Calu3 (cell line): Measurements from ENCODE around the gene CMTR1. TPM values are rescaled to one million over a fixed set of nuclear protein-coding genes. Genes with fewer than 3 reads are reported as not detected.

ENCODE experiments used
- BruUV-seq: library from RNA; stranded (reverse); fragments of 400-500 nt; replicated peaks from 2 replicates; lab custom pipeline; 2021; lab: Mats Ljungman, UMichigan
- CTCF ChIA-PET: fragments of 300-600 bp; sonication (Branson Sonifier 250); formaldehyde crosslinking; loops from one replicate; lab custom pipeline; 2022; ENCODE audit warnings: antibody characterized with exemption; lab: Charles Lee
- DNase-seq: peaks from one replicate; pipeline ENCODE4 v3.0.0; 2022
- H3K27ac Mint-ChIP-seq: one replicate; pipeline ENCODE4 v1.8.0; 2022; ENCODE audit warnings: mixed read lengths; ENCODE audit not compliant: unreplicated experiment
- H3K27me3 Mint-ChIP-seq: one replicate; pipeline ENCODE4 v1.8.0; 2022; ENCODE audit warnings: mixed read lengths; ENCODE audit not compliant: unreplicated experiment
- H3K36me3 Mint-ChIP-seq: one replicate; pipeline ENCODE4 v1.8.0; 2022; ENCODE audit warnings: mild to moderate bottlenecking, moderate library complexity, mixed read lengths; ENCODE audit not compliant: insufficient read depth, unreplicated experiment
- H3K4me1 Mint-ChIP-seq: one replicate; pipeline ENCODE4 v1.8.0; 2022; ENCODE audit warnings: mild to moderate bottlenecking, low read depth, mixed read lengths; ENCODE audit not compliant: unreplicated experiment
- H3K4me3 Mint-ChIP-seq: one replicate; pipeline ENCODE4 v1.8.0; 2022; ENCODE audit warnings: mild to moderate bottlenecking, low read depth, moderate library complexity, mixed read lengths; ENCODE audit not compliant: unreplicated experiment
- H3K9me3 Mint-ChIP-seq: one replicate; pipeline ENCODE4 v1.8.0; 2022; ENCODE audit warnings: low read depth, mixed read lengths; ENCODE audit not compliant: unreplicated experiment
- CTCF ChIP-seq: fragments of 200-600 bp; IDR thresholded peaks from one replicate; pipeline ENCODE4 v1.8.0; 2022; ENCODE audit warnings: antibody characterized with exemption; ENCODE audit not compliant: unreplicated experiment
- intact Hi-C: fragments of 100-400 bp; cut with micrococcal nuclease; formaldehyde crosslinking; loops from one replicate; pipeline ENCODE4 v1.10.0; 2022; ENCODE audit not compliant: unreplicated experiment
- total RNA-seq: library from RNA; stranded (reverse); gene quantifications from 2 replicates; pipeline ENCODE4 v1.2.3, GENCODE V29; 2022

Gene CMTR1
- total RNA-seq, 1 experiment from 2014 or later = 50.3 TPM

- no TSS peak for BruUV-seq
- no peaks in the 10 kb centered on the region for H3K9me3 Mint-ChIP-seq
- no peaks in the 10 kb centered on the region for H3K4me1 Mint-ChIP-seq
- H3K27ac Mint-ChIP-seq = no peak overlapping the region
- peaks cover 23% of the 10 kb centered on the region for H3K36me3 Mint-ChIP-seq
- intact Hi-C loops = no loop called here
- CTCF ChIA-PET = no interaction called here
- no peak for DNase-seq
- H3K4me3 Mint-ChIP-seq = no peak overlapping the region
- no peak for TF ChIP-seq CTCF
- no peaks in the 10 kb centered on the region for H3K27me3 Mint-ChIP-seq
These were observed 44.2 kb downstream of the CMTR1 start for GRCh38 chr6:37477191-37477590.

GRCh38 chr6:37477656-37478435 is 44.8 kb downstream of the CMTR1 start:
- Mint-ChIP-seq H3K4me1 (no peaks in the 10 kb centered on the region), H3K27ac (no peak overlapping the region), H3K27me3 (no peaks in the 10 kb centered on the region), H3K36me3 (peaks cover 26% of the 10 kb centered on the region), H3K9me3 (no peaks in the 10 kb centered on the region), H3K4me3 (no peak overlapping the region)
- no peak for DNase-seq
- CTCF ChIA-PET = no interaction called here
- BruUV-seq = no TSS peak
- intact Hi-C loops = no loop called here
- TF ChIP-seq CTCF = no peak

- H3K27ac Mint-ChIP-seq = no peak overlapping the region
- intact Hi-C loops = no loop called here
- no TSS peak for BruUV-seq
- CTCF ChIA-PET = no interaction called here
- H3K4me1 Mint-ChIP-seq = no peaks in the 10 kb centered on the region
- no peak for DNase-seq
- TF ChIP-seq CTCF = no peak
- peaks cover 26% of the 10 kb centered on the region for H3K36me3 Mint-ChIP-seq
- no peak overlapping the region for H3K4me3 Mint-ChIP-seq
- H3K27me3 Mint-ChIP-seq = no peaks in the 10 kb centered on the region
- H3K9me3 Mint-ChIP-seq = no peaks in the 10 kb centered on the region
These were observed 45.8 kb downstream of the CMTR1 start for GRCh38 chr6:37478827-37479226.

GRCh38 chr6:37479266-37479854 is 46.3 kb downstream of the CMTR1 start:
- no peak for DNase-seq
- CTCF ChIA-PET = no interaction called here
- intact Hi-C loops = no loop called here
- H3K27ac Mint-ChIP-seq = no peak overlapping the region
- H3K36me3 Mint-ChIP-seq = peaks cover 26% of the 10 kb centered on the region
- no peaks in the 10 kb centered on the region for H3K27me3 Mint-ChIP-seq
- H3K9me3 Mint-ChIP-seq = no peaks in the 10 kb centered on the region
- no peak overlapping the region for H3K4me3 Mint-ChIP-seq
- H3K4me1 Mint-ChIP-seq = no peaks in the 10 kb centered on the region
- no peak for TF ChIP-seq CTCF
- BruUV-seq = no TSS peak
